Measurements from ENCODE around the gene OSBPL6.

- TF ChIP-seq CTCF (IDR thresholded peaks at IDR 0.05 in 4 of 5, conservative IDR thresholded peaks at IDR 0.05 in 1 of 5) (no peak), POLR2A (IDR thresholded peaks at IDR 0.05) (no peak)
Measured at GRCh38 chr2:178230396-178230795, 36.1 kb downstream of the OSBPL6 start.

Measured in gastrocnemius medialis (tissue), 4 donors.